ENCODE results near the gene TMEM220.
"Not testable (repeated sequence)": the region's sequence is repeated elsewhere in the genome, so short reads cannot be mapped to it uniquely, and the experiment has no call there.

TMEM220 gene

GRCh38 chr17:10733666-10734065 is 3.8 kb upstream of the TMEM220 start:
- DNase-seq (ENCODE audit: low spot score): no peak
- TF ChIP-seq, protein P1, sequence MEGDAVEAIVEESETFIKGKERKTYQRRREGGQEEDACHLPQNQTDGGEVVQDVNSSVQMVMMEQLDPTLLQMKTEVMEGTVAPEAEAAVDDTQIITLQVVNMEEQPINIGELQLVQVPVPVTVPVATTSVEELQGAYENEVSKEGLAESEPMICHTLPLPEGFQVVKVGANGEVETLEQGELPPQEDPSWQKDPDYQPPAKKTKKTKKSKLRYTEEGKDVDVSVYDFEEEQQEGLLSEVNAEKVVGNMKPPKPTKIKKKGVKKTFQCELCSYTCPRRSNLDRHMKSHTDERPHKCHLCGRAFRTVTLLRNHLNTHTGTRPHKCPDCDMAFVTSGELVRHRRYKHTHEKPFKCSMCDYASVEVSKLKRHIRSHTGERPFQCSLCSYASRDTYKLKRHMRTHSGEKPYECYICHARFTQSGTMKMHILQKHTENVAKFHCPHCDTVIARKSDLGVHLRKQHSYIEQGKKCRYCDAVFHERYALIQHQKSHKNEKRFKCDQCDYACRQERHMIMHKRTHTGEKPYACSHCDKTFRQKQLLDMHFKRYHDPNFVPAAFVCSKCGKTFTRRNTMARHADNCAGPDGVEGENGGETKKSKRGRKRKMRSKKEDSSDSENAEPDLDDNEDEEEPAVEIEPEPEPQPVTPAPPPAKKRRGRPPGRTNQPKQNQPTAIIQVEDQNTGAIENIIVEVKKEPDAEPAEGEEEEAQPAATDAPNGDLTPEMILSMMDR (IDR thresholded peaks at IDR 0.05; ENCODE audit: poor library complexity, severe bottlenecking): no peak
- H3K36me3 ChIP-seq (ENCODE audit: low read depth): no peaks in the 10 kb centered on the region
- no peak for ATAC-seq (ENCODE audit: low read depth)
- H3K9me3 ChIP-seq (ENCODE audit: severe bottlenecking): no peaks in the 10 kb centered on the region
- no peak overlapping the region for H3K27ac ChIP-seq (ENCODE audit: poor library complexity, severe bottlenecking)
- no peaks in the 10 kb centered on the region for H3K4me1 ChIP-seq (ENCODE audit: insufficient read depth, poor library complexity, severe bottlenecking)
- H3K4me3 ChIP-seq (ENCODE audit: severe bottlenecking): no peak overlapping the region
- H3K27me3 ChIP-seq (ENCODE audit: insufficient read depth, poor library complexity, severe bottlenecking): no peaks in the 10 kb centered on the region

DNA sequence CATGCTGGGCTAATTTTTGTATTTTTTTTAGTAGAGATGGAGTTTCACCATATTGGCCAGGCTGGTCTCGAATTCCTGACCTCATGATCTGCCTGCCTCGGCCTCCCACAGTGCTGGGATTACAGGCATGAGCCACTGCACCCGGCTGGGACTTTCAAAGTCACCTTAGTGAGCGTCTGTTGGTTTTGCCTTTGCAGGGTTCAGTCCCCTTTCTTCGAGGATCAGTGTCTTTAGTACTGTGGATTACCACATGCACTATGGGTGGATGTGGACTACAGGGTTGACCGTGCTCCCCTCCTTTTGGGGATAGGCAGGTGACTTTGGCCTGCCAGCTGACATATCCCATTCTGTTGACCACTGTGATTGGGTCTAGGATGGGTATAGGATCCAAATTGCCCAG is 2.3 kb upstream of the TMEM220 start:
- not testable (repeated sequence) for DNase-seq (ENCODE audit: low spot score); H3K4me1 ChIP-seq (ENCODE audit: insufficient read depth, poor library complexity, severe bottlenecking); H3K9me3 ChIP-seq (ENCODE audit: severe bottlenecking); H3K36me3 ChIP-seq (ENCODE audit: low read depth); H3K27me3 ChIP-seq (ENCODE audit: insufficient read depth, poor library complexity, severe bottlenecking); H3K27ac ChIP-seq (ENCODE audit: poor library complexity, severe bottlenecking); H3K4me3 ChIP-seq (ENCODE audit: severe bottlenecking); ATAC-seq (ENCODE audit: low read depth)

DNA sequence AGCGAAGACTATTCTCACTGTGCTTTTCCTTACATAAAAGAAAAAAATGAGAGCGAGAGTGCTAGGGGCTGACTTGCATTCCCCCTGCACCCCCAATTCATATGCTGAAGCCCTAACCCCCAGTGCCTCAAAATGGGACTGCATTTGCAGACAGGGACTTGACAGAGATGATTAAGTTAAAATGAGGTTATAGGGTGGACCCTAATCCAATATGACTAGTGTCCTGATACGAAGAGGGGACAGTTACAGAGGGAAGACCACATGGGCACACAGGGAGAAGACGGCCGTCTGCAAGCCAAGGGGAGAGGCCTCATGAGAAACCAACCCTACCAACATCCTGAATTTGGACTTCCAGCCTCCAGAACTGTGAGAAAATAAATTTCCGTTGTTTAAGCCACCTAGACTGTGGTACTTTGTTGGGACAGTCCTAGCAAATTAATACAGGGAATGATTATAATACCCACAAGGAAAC is 1.6 kb upstream of the TMEM220 start:
- ATAC-seq (ENCODE audit: low read depth) (no peak), DNase-seq (ENCODE audit: low spot score) (no peak)
- Histone ChIP-seq H3K27me3 (ENCODE audit: insufficient read depth, poor library complexity, severe bottlenecking) (no peaks in the 10 kb centered on the region), H3K27ac (ENCODE audit: poor library complexity, severe bottlenecking) (no peak overlapping the region), H3K36me3 (ENCODE audit: low read depth) (no peaks in the 10 kb centered on the region), H3K4me1 (ENCODE audit: insufficient read depth, poor library complexity, severe bottlenecking) (no peaks in the 10 kb centered on the region), H3K4me3 (ENCODE audit: severe bottlenecking) (no peak overlapping the region), H3K9me3 (ENCODE audit: severe bottlenecking) (no peaks in the 10 kb centered on the region)
- TF ChIP-seq, protein P1 (IDR thresholded peaks at IDR 0.05; ENCODE audit: poor library complexity, severe bottlenecking): no peak

DNA sequence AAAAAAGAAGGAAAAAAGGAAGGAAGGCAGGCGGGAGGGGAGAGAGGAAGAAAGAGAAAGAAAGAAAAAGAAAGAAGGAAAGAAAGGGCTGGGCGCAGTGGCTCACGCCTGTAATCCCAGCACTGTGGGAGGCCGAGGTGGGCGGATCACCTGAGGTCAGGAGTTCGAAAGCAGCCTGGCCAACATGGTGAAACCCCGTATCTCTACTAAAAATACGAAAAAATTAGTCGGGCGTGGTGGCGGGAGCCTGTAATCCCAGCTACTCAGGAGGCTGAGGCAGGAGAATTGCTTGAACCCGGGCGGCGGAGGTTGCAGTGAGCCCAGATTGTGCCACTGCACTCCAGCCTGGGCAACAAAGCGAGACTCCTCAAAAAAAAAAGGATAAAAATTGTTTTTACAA is 424 bp upstream of the TMEM220 start:
- not testable (repeated sequence) for H3K27me3 ChIP-seq (ENCODE audit: insufficient read depth, poor library complexity, severe bottlenecking); H3K36me3 ChIP-seq (ENCODE audit: low read depth); H3K4me1 ChIP-seq (ENCODE audit: insufficient read depth, poor library complexity, severe bottlenecking); H3K9me3 ChIP-seq (ENCODE audit: severe bottlenecking); DNase-seq (ENCODE audit: low spot score); ATAC-seq (ENCODE audit: low read depth); H3K27ac ChIP-seq (ENCODE audit: poor library complexity, severe bottlenecking)
- H3K4me3 ChIP-seq (ENCODE audit: severe bottlenecking): peak overlapping the region; percentile 38

DNA sequence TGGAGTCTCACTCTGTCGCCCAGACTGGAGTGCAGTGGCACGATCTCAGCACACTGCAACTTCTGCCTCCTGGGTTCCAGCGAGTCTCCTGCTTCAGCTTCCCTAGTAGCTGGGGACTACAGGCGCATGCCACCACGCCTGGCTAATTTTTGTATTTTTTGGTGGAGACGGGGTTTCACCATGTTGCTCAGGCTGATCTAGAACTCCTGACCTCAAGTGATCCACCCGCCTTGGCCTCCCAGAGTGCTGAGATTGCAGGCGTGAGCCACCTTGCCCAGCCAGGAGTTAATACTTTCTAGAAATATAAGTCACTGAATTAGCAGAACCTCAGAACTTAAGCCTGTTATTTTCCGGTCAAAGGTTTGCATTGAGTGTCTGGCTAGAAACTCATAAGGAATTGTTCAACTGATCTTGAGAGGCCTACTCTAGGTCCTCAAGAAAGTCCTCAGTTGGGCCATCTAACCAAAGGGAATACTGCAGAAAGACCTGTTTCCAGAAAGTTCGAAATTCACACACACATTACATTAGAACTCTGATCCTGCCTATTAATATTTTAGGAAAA is 1.4 kb downstream of the TMEM220 start:
- Histone ChIP-seq H3K27ac (ENCODE audit: poor library complexity, severe bottlenecking) (no peak overlapping the region), H3K36me3 (ENCODE audit: low read depth) (no peaks in the 10 kb centered on the region)

DNA sequence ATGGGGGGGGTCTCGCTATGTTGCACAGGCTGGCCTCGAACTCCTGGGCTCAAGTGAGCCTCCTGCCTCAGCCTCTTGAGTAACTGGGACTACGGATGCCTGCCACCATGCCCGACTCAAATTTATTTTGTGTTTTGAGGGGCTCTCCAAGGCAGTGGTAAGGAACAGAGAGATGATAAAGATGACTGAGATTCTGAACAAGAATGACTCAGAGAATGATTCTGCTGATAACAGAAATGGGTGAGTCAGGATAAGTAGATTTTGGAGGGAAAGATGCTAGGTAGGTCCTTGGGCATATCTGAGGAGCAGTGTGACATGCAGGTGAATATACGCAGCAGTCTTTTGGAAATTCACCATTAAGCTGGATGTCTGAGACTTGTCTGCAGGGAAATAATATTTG is 2.6 kb downstream of the TMEM220 start:
- Histone ChIP-seq H3K9me3 (ENCODE audit: severe bottlenecking) (no peaks in the 10 kb centered on the region), H3K27ac (ENCODE audit: poor library complexity, severe bottlenecking) (no peak overlapping the region), H3K36me3 (ENCODE audit: low read depth) (no peaks in the 10 kb centered on the region), H3K4me1 (ENCODE audit: insufficient read depth, poor library complexity, severe bottlenecking) (no peaks in the 10 kb centered on the region), H3K27me3 (ENCODE audit: insufficient read depth, poor library complexity, severe bottlenecking) (no peaks in the 10 kb centered on the region), H3K4me3 (ENCODE audit: severe bottlenecking) (no peak overlapping the region)
- peak; percentile 35; the same call in 1 of the 3 replicates for ATAC-seq (ENCODE audit: low read depth)
- no peak for DNase-seq (ENCODE audit: low spot score)
- TF ChIP-seq, protein P1 (IDR thresholded peaks at IDR 0.05; ENCODE audit: poor library complexity, severe bottlenecking): no peak

More for the DNA sequence above, 1.4 kb downstream of the TMEM220 start:
- Histone ChIP-seq H3K27me3 (ENCODE audit: insufficient read depth, poor library complexity, severe bottlenecking) (no peaks in the 10 kb centered on the region), H3K4me3 (ENCODE audit: severe bottlenecking) (no peak overlapping the region), H3K9me3 (ENCODE audit: severe bottlenecking) (no peaks in the 10 kb centered on the region), H3K4me1 (ENCODE audit: insufficient read depth, poor library complexity, severe bottlenecking) (no peaks in the 10 kb centered on the region)
- TF ChIP-seq, protein P1 (IDR thresholded peaks at IDR 0.05; ENCODE audit: poor library complexity, severe bottlenecking): no peak
- DNase-seq (ENCODE audit: low spot score) (no peak), ATAC-seq (ENCODE audit: low read depth) (no peak)

Data from RWPE2 (cell line).